Osteocyte (in vitro differentiated cells): ENCODE data around the gene NNT. TPM values are rescaled to one million over a fixed set of nuclear protein-coding genes. Genes with fewer than 3 reads are reported as not detected.

ENCODE experiments used
- DNase-seq: peaks from one replicate; pipeline ENCODE4 v3.0.0; 2021; ENCODE audit warnings: mixed read lengths; ENCODE audit not compliant: unreplicated experiment; ENCODE audit errors: extremely low spot score
- H3K27ac Mint-ChIP-seq: one replicate; pipeline ENCODE4 v1.8.0; 2021; ENCODE audit warnings: mild to moderate bottlenecking, mixed read lengths; ENCODE audit not compliant: unreplicated experiment
- H3K27me3 Mint-ChIP-seq: one replicate; pipeline ENCODE4 v1.8.0; 2021; ENCODE audit warnings: mixed read lengths; ENCODE audit not compliant: unreplicated experiment
- H3K36me3 Mint-ChIP-seq: one replicate; pipeline ENCODE4 v1.8.0; 2021; ENCODE audit warnings: mixed read lengths; ENCODE audit not compliant: unreplicated experiment
- H3K4me1 Mint-ChIP-seq: one replicate; pipeline ENCODE4 v1.8.0; 2021; ENCODE audit warnings: mixed read lengths; ENCODE audit not compliant: unreplicated experiment
- H3K4me3 Mint-ChIP-seq: one replicate; pipeline ENCODE4 v1.8.0; 2021; ENCODE audit warnings: mild to moderate bottlenecking, moderate library complexity, mixed read lengths; ENCODE audit not compliant: unreplicated experiment
- H3K9me3 Mint-ChIP-seq: one replicate; pipeline ENCODE4 v1.8.0; 2021; ENCODE audit warnings: mixed read lengths; ENCODE audit not compliant: unreplicated experiment
- CTCF ChIP-seq: fragments of 200-600 bp; sonication (generic); IDR thresholded peaks from 2 replicates; pipeline ENCODE4 v1.5.0; 2021; ENCODE audit warnings: antibody characterized with exemption, mild to moderate bottlenecking, moderate library complexity
- total RNA-seq: library from RNA; stranded (reverse); gene quantifications from 2 replicates; pipeline ENCODE4 v1.2.1, GENCODE V29; 2021

NNT gene
- total RNA-seq, 1 donor from 2014 or later = 107 TPM

- H3K36me3 Mint-ChIP-seq = no peaks in the 10 kb centered on the region
- peaks cover 20% of the 10 kb centered on the region for H3K4me1 Mint-ChIP-seq
- H3K27ac Mint-ChIP-seq = peak within 1 kb of the TSS; percentile 95
- peak; percentile 95 for DNase-seq
- H3K4me3 Mint-ChIP-seq = peak within 1 kb of the TSS; percentile 76
- no peaks in the 10 kb centered on the region for H3K27me3 Mint-ChIP-seq
- no peaks in the 10 kb centered on the region for H3K9me3 Mint-ChIP-seq
- TF ChIP-seq CTCF = peak; percentile 80
Observed at GRCh38 chr5:43556857-43557542, 46.0 kb upstream of the NNT start, which contains the start of gene PAIP1. TSS of gene PAIP1 (minus strand) at chr5:43557077. CDS start at chr5:43556846, 231 bp downstream.

- peaks cover 24% of the 10 kb centered on the region for H3K4me1 Mint-ChIP-seq
- H3K36me3 Mint-ChIP-seq = no peaks in the 10 kb centered on the region
- TF ChIP-seq CTCF = no peak
- H3K27ac Mint-ChIP-seq = no peak overlapping the region
- DNase-seq = no peak
- no peaks in the 10 kb centered on the region for H3K9me3 Mint-ChIP-seq
- no peak overlapping the region for H3K4me3 Mint-ChIP-seq
- H3K27me3 Mint-ChIP-seq = no peaks in the 10 kb centered on the region
Observed at GRCh38 chr5:43560128-43560527, 42.9 kb upstream of the NNT start.

GRCh38 chr5:43561356-43561755, 41.6 kb upstream of the NNT start:
- no peak overlapping the region for H3K4me3 Mint-ChIP-seq

GRCh38 chr5:43563321-43563720, 39.7 kb upstream of the NNT start:
- no peak for DNase-seq
- H3K4me3 Mint-ChIP-seq = no peak overlapping the region
- no peaks in the 10 kb centered on the region for H3K9me3 Mint-ChIP-seq
- no peak overlapping the region for H3K27ac Mint-ChIP-seq
- no peak for TF ChIP-seq CTCF
- no peaks in the 10 kb centered on the region for H3K36me3 Mint-ChIP-seq
- H3K27me3 Mint-ChIP-seq = no peaks in the 10 kb centered on the region
- H3K4me1 Mint-ChIP-seq = peaks cover 22% of the 10 kb centered on the region

More at GRCh38 chr5:43561356-43561755, 41.6 kb upstream of the NNT start:
- no peaks in the 10 kb centered on the region for H3K27me3 Mint-ChIP-seq
- H3K4me1 Mint-ChIP-seq = peaks cover 24% of the 10 kb centered on the region
- H3K27ac Mint-ChIP-seq = no peak overlapping the region
- no peaks in the 10 kb centered on the region for H3K36me3 Mint-ChIP-seq
- no peaks in the 10 kb centered on the region for H3K9me3 Mint-ChIP-seq
- no peak for TF ChIP-seq CTCF
- DNase-seq = no peak

- Mint-ChIP-seq H3K9me3 (no peaks in the 10 kb centered on the region), H3K4me1 (peaks cover 22% of the 10 kb centered on the region), H3K4me3 (no peak overlapping the region), H3K27me3 (no peaks in the 10 kb centered on the region), H3K36me3 (no peaks in the 10 kb centered on the region), H3K27ac (no peak overlapping the region)
- no peak for TF ChIP-seq CTCF
- DNase-seq = no peak
Observed at GRCh38 chr5:43564289-43564850, 38.6 kb upstream of the NNT start.
